Bronchial epithelial cell (primary cell): ENCODE measurements around the gene RIMBP2. TPM values are rescaled to one million over a fixed set of nuclear protein-coding genes. Genes with fewer than 3 reads are reported as not detected.

Experiments
- DNase-seq: peaks from one replicate; pipeline ENCODE4 v3.0.0-alpha.2; 2010; ENCODE audit warnings: low read depth
- FAIRE-seq: peaks from 2 replicates; lab custom pipeline; 2011; peaks lifted over from hg19 to GRCh38; lab: Jason Lieb, UNC
- H3K27me3 ChIP-seq: 2 replicates; pipeline ENCODE4 v1.5.1; 2011; ENCODE audit warnings: low read length; ENCODE audit not compliant: control insufficient read depth, insufficient read depth
- H3K36me3 ChIP-seq: 2 replicates; pipeline ENCODE4 v1.5.1; 2011; ENCODE audit warnings: low read length; ENCODE audit not compliant: control insufficient read depth, insufficient read depth
- H3K4me3 ChIP-seq: 2 replicates; pipeline ENCODE4 v1.5.1; 2011; ENCODE audit warnings: mild to moderate bottlenecking, low read depth, low read length, control low read depth
- total RNA-seq: library from RNA; depleted of rRNA; stranded (reverse); fragments of >200 nt; gene quantifications from 2 replicates; pipeline ENCODE4 v1.2.1, GENCODE V29; 2014
- TF ChIP-seq, protein P1 (sequence below): IDR thresholded peaks from 2 replicates; pipeline ENCODE4 v1.5.1; 2011; ENCODE audit warnings: mild to moderate bottlenecking, moderate library complexity, low read length, control low read depth, inconsistent platforms; ENCODE audit not compliant: insufficient read depth, severe bottlenecking

Gene RIMBP2
- total RNA-seq, 1 donor from 2014 or later, result not detected

DNA sequence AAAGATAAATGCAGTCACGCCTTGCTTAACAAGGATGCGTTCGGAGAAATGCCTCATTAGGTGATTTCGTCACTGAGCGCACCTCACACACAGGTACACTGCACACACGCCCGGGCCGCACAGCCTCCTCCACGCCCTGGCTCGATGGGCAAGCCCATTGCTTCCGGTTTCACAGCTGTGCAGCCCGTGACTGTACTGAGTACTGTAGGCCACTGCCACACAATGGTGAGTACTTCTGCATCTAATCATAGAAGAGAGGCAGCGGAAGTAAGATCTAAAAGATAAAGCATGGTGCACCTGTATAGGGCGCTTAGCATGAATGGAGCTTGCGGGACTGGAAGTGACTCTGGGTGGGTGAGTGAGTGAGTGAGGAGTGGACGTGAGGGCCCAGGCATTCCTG lies 4.3 kb downstream of the RIMBP2 start:
- FAIRE-seq (no peak), DNase-seq (no peak)
- Histone ChIP-seq H3K27me3 (peaks cover 16% of the 10 kb centered on the region), H3K36me3 (no peaks in the 10 kb centered on the region), H3K4me3 (no peak overlapping the region)
- TF ChIP-seq, protein P1, sequence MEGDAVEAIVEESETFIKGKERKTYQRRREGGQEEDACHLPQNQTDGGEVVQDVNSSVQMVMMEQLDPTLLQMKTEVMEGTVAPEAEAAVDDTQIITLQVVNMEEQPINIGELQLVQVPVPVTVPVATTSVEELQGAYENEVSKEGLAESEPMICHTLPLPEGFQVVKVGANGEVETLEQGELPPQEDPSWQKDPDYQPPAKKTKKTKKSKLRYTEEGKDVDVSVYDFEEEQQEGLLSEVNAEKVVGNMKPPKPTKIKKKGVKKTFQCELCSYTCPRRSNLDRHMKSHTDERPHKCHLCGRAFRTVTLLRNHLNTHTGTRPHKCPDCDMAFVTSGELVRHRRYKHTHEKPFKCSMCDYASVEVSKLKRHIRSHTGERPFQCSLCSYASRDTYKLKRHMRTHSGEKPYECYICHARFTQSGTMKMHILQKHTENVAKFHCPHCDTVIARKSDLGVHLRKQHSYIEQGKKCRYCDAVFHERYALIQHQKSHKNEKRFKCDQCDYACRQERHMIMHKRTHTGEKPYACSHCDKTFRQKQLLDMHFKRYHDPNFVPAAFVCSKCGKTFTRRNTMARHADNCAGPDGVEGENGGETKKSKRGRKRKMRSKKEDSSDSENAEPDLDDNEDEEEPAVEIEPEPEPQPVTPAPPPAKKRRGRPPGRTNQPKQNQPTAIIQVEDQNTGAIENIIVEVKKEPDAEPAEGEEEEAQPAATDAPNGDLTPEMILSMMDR, result no peak

DNA sequence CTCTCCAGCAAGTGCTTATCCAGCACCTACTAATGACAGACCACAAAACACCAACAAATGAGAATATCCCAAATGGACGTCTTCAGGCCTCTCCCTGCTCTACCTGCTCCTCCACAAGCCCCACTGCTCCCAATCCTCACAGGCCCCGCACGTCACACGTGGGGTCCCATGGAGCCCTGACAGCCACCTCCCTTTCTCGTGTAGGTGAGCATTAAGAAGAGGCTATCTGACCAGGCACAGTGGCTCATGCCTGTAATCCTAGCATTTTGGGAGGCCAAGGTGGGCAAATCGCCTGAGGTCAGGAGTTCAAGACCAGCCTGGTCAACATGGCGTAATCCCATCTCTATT lies 5.4 kb downstream of the RIMBP2 start:
- Histone ChIP-seq H3K4me3 (no peak overlapping the region), H3K27me3 (peaks cover 10% of the 10 kb centered on the region), H3K36me3 (no peaks in the 10 kb centered on the region)
- no peak for DNase-seq
- TF ChIP-seq, protein P1, result no peak
- FAIRE-seq, result no peak

DNA sequence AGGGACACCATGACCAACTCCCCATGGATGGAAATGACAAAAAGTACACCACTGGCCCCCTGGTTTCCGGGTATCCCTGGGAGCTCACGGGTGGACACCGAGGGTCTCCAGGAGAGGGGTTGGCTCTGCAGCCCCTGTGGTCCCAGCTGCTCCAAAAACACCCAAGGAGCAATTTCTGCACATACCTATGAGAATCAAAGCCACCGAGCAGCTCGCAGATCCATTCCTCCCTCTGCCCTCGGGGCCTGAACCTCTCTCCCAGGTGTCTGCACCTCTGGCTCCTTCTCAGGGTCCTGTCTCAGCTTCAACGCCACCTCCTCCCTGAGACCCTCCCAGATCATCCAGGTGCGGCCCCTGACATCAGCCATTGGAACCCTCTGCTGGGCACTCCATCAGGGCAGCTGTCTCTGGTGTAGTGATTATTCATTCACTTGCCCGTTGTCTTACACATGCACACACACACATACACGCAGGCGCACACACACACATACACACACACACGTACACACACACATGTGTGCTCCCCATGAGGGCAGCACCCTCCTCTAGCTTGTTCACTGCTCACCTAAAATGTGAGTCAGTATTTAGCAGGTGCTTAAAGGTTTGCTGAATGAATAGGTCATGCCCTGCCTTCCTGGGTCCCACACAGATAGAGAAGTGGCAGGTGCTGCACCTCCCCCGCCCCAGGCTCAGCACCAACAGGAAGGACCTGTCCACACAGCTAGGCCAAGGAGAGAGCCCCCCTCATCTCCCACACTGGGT lies 5.9 kb downstream of the RIMBP2 start:
- Histone ChIP-seq H3K27me3 (peaks cover 9% of the 10 kb centered on the region), H3K36me3 (no peaks in the 10 kb centered on the region), H3K4me3 (no peak overlapping the region)
- no peak for FAIRE-seq
- no peak for DNase-seq
- TF ChIP-seq, protein P1, result no peak

DNA sequence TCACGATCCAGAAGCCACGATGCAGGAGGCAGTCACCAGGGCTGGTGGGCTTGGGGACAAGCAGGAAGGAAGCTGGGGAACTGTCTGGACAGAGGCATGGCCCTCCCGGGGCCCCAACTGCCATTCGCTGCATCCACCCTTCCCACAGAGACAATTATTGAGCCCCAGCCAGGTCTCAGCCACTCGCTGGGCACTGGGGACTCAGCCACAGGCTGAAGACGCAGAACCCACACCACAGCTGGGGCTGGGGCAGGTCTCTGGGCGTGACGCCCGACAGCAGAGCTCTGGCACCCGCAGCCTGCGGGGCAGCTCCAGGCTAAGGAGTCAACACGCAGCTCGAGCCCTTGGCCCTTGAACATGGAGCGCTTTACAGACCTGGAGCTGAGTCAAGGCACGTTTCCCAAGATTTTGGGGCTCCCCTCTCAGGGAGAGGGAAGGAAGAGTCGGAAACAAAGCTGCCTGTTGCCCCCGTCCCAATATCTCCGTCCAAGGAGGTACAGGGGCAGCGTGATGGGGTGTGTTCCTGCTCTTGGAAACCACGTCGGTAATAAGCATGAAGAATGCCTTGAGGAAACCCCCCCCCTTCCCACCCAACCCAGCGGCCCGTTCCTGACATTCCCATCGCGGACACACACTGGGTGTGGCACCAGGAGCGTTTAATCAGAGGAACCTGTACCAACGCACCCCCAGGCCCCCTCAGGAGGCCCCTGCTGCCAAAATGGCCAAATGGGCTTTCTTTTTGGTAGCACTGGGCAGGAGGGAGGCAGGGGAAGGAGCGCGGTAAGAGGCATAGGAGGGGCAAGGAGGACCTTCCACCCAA lies 6.7 kb downstream of the RIMBP2 start:
- FAIRE-seq, result no peak
- TF ChIP-seq, protein P1, result no peak
- no peak for DNase-seq
- H3K4me3 ChIP-seq, result no peak overlapping the region
- H3K36me3 ChIP-seq, result no peaks in the 10 kb centered on the region
- peaks cover 3% of the 10 kb centered on the region for H3K27me3 ChIP-seq

DNA sequence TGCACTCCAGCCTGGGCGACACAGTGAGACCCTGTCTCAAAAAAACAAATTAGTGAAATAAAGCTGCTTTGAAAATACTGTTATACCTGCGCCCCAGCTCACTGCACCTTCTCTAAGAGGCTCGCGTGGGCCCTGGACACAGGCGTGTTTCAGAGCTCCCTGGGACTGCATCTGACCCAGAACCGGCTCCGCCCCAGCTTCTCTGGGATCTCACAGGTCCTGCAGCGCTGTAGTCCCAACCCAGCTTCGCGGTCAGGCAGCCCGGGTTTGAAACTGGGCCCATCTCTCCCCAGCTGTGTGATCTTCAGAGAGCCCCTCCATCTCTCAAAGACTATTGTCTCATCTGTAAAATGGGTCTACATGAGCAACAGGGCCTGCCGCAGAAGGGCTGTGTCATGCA lies 7.5 kb downstream of the RIMBP2 start:
- no peaks in the 10 kb centered on the region for H3K27me3 ChIP-seq
- no peak for DNase-seq
- no peak for FAIRE-seq
- H3K4me3 ChIP-seq, result no peak overlapping the region
- no peaks in the 10 kb centered on the region for H3K36me3 ChIP-seq
- TF ChIP-seq, protein P1, result no peak

DNA sequence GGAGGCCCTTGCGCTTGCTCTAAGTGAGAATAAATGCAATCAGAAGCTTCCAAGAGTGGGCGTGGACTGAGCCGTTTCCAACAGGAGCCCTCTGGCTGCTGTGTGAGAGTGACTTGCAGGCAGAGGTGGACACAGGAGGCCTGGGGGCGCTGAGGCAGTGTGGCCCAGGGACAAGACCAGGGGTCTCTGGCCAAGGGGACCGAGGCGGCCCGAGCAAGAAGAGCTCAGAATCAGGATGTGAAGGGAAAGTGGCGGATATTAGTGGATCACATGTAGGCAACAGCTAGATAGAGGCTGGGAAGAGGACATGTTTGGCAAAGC lies 8.6 kb downstream of the RIMBP2 start:
- H3K27me3 ChIP-seq, result no peaks in the 10 kb centered on the region
- DNase-seq (no peak), FAIRE-seq (no peak)
- no peaks in the 10 kb centered on the region for H3K36me3 ChIP-seq
- TF ChIP-seq, protein P1, result no peak
- H3K4me3 ChIP-seq, result no peak overlapping the region
